Right ventricle myocardium superior (tissue), 1 donor: Measurements from ENCODE around the gene HEBP2. TPM values are rescaled to one million over a fixed set of nuclear protein-coding genes. Genes with fewer than 3 reads are reported as not detected.
A peak's percentile ranks its signal among the peaks of the same experiment; 100 is the strongest.

Experiments
- microRNA-seq: library from miRNA; unstranded; fragments of <30 nt; microRNA quantifications from one replicate; pipeline ENCODE4 v1.2.0, GENCODE V29; 2020
- total RNA-seq: library from RNA; stranded (reverse); fragmentation: NEBNext Ultra II Directional; extraction: Animal tissue kit (Norgen Biotek cat#: 25700); gene quantifications from one replicate; pipeline ENCODE4 v1.2.1, GENCODE V29; 2021
- donor health status: DM: no; HTN: yes; CAD: no; lungs with severe emphysema.

The HEBP2 gene
- total RNA-seq, 1 donor from 2014 or later, result 87.4 TPM

Small RNA genes within 50 kb of the gene (microRNA-seq; reads per million reads assigned to microRNA genes)
- 5.5 reads per million, percentile 15 among the genes with 10 or more reads in this experiment for gene MIR3145

Other genes starting within 250 kb of the HEBP2 start
- gene ARFGEF3, start 242.3 kb upstream of the HEBP2 start, total RNA-seq, result 0.86 TPM
- gene PBOV1, start 185.7 kb upstream of the HEBP2 start, total RNA-seq, result not detected
- not detected for gene SMIM28, start 26.3 kb upstream of the HEBP2 start, total RNA-seq
- 44.2 TPM for gene NHSL1, start 95.3 kb downstream of the HEBP2 start, total RNA-seq